Measurements from ENCODE around the gene CUL3.

The CUL3 gene

DNA sequence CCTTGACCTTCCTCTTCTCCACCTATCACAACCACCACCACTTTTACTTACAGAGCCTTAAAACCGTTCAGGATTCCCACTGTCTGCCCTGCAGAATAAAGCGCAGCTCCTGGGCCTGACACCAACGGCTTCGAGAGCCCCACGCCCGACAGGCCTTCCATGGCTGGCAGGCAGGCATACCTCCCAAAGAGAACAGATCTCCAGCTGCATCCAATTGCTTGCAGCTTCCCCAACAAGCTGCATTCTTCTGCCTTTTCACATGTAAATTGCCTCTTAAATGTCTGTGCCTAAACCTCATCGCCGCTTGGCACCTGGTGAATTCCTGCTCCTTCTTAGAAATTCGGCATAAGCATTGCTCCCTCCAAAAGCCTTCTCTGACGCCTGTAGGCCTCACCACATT is 151.7 kb downstream of the CUL3 start:
- no peak for ATAC-seq

DNA sequence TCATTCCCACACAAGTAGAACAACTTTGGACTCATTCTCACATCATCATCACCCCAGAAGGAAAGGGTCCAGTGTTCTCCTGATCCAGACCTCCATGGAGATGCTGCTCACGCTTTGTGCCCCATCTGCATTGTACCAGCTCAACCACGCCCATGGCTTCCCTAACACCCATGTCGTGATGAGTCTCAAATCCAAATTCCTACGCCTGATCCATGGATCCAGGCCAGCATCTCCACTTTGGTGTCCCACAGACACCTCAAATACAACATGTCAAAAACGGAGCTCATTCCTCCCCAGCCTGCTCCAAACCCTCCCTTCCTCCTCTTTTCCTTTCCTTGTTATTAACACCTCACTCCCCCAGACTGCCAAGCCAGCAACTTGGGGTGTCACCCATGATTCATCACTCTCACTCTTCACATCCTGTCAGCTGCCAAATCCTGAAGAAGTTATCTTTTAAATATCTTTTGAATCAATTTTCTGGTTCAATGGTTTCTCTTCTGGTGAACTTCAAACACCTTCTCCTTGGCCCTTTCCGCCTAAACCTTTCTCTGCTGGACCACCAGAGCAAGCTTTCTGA is 153.1 kb downstream of the CUL3 start:
- TF ChIP-seq TSHZ2 (CRISPR knock-in tag; IDR thresholded peaks at IDR 0.05) = no peak
- TF ChIP-seq, protein P1, sequence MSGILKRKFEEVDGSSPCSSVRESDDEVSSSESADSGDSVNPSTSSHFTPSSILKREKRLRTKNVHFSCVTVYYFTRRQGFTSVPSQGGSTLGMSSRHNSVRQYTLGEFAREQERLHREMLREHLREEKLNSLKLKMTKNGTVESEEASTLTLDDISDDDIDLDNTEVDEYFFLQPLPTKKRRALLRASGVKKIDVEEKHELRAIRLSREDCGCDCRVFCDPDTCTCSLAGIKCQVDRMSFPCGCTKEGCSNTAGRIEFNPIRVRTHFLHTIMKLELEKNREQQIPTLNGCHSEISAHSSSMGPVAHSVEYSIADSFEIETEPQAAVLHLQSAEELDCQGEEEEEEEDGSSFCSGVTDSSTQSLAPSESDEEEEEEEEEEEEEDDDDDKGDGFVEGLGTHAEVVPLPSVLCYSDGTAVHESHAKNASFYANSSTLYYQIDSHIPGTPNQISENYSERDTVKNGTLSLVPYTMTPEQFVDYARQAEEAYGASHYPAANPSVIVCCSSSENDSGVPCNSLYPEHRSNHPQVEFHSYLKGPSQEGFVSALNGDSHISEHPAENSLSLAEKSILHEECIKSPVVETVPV (CRISPR knock-in tag; IDR thresholded peaks at IDR 0.05) = no peak
- TF ChIP-seq, protein P2, sequence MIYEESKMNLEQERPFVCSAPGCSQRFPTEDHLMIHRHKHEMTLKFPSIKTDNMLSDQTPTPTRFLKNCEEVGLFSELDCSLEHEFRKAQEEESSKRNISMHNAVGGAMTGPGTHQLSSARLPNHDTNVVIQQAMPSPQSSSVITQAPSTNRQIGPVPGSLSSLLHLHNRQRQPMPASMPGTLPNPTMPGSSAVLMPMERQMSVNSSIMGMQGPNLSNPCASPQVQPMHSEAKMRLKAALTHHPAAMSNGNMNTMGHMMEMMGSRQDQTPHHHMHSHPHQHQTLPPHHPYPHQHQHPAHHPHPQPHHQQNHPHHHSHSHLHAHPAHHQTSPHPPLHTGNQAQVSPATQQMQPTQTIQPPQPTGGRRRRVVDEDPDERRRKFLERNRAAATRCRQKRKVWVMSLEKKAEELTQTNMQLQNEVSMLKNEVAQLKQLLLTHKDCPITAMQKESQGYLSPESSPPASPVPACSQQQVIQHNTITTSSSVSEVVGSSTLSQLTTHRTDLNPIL (CRISPR knock-in tag; IDR thresholded peaks at IDR 0.05; ENCODE audit: low read depth) = no peak
- TF ChIP-seq ZC3H10 (CRISPR knock-in tag; IDR thresholded peaks at IDR 0.05) = no peak
- no peak for TF ChIP-seq TCF4 (CRISPR knock-in tag; IDR thresholded peaks at IDR 0.05; ENCODE audit: borderline replicate concordance)
- no peak for TF ChIP-seq OSR1 (CRISPR knock-in tag; IDR thresholded peaks at IDR 0.05)
- TF ChIP-seq RARB (CRISPR knock-in tag; IDR thresholded peaks at IDR 0.05) = no peak
- TF ChIP-seq ZFP30 (CRISPR knock-in tag; IDR thresholded peaks at IDR 0.05) = no peak
- no peak for TF ChIP-seq ZFP3 (CRISPR knock-in tag; IDR thresholded peaks at IDR 0.05)
- TF ChIP-seq ISL1 (CRISPR knock-in tag; IDR thresholded peaks at IDR 0.05) = no peak
- no peak for TF ChIP-seq POU6F1 (CRISPR knock-in tag; IDR thresholded peaks at IDR 0.05; ENCODE audit: borderline replicate concordance, low read depth)
- TF ChIP-seq ZNF70 (CRISPR knock-in tag; IDR thresholded peaks at IDR 0.05) = no peak
- no peak for TF ChIP-seq ZNF8 (CRISPR knock-in tag; IDR thresholded peaks at IDR 0.05)
- TF ChIP-seq CSDC2 (CRISPR knock-in tag; IDR thresholded peaks at IDR 0.05) = no peak
- no peak for ATAC-seq

More for the DNA sequence above, 151.7 kb downstream of the CUL3 start:
- TF ChIP-seq ZNF565 (CRISPR knock-in tag; conservative IDR thresholded peaks at IDR 0.05; ENCODE audit: low read depth) = no peak
- TF ChIP-seq TCF4 (CRISPR knock-in tag; IDR thresholded peaks at IDR 0.05; ENCODE audit: borderline replicate concordance) = no peak
- TF ChIP-seq ISL1 (CRISPR knock-in tag; IDR thresholded peaks at IDR 0.05) = no peak
- TF ChIP-seq ZFP30 (CRISPR knock-in tag; IDR thresholded peaks at IDR 0.05) = no peak
- TF ChIP-seq ESRRG (CRISPR knock-in tag; IDR thresholded peaks at IDR 0.05) = no peak
- TF ChIP-seq TSHZ2 (CRISPR knock-in tag; IDR thresholded peaks at IDR 0.05) = no peak
- no peak for TF ChIP-seq CSDC2 (CRISPR knock-in tag; IDR thresholded peaks at IDR 0.05)
- no peak for TF ChIP-seq ZFP3 (CRISPR knock-in tag; IDR thresholded peaks at IDR 0.05)

DNA sequence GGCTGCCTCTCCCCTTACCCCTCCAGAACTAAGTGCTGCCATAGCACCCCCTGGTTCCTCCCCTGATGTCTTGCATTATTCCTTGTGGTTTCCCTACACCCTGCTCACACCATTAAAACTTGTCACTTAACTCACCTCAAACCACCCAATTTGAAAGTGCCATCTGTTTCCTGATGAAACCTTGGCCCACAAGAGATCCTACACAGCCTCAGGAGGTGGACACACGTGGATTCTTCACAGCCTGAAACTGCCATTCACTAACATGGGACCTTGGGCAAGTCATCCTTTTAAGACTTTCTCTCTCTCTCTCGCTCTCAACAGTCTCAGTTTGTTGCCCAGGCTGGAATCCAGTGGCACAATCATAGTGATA is 155.7 kb downstream of the CUL3 start:
- TF ChIP-seq CSDC2 (CRISPR knock-in tag; IDR thresholded peaks at IDR 0.05) (no peak), ZNF70 (CRISPR knock-in tag; IDR thresholded peaks at IDR 0.05) (no peak), ESRRG (CRISPR knock-in tag; IDR thresholded peaks at IDR 0.05) (no peak), ZNF565 (CRISPR knock-in tag; conservative IDR thresholded peaks at IDR 0.05; ENCODE audit: low read depth) (no peak), ISL1 (CRISPR knock-in tag; IDR thresholded peaks at IDR 0.05) (no peak), ZFP30 (CRISPR knock-in tag; IDR thresholded peaks at IDR 0.05) (no peak), ZFP3 (CRISPR knock-in tag; IDR thresholded peaks at IDR 0.05) (no peak), RARB (CRISPR knock-in tag; IDR thresholded peaks at IDR 0.05) (no peak), BACH2 (CRISPR knock-in tag; IDR thresholded peaks at IDR 0.05; ENCODE audit: borderline replicate concordance) (no peak), TCF4 (CRISPR knock-in tag; IDR thresholded peaks at IDR 0.05; ENCODE audit: borderline replicate concordance) (no peak), PPARA (CRISPR knock-in tag; IDR thresholded peaks at IDR 0.05; ENCODE audit: borderline replicate concordance) (no peak), ARNTL (CRISPR knock-in tag; IDR thresholded peaks at IDR 0.05; ENCODE audit: borderline replicate concordance, low read depth) (no peak), TSHZ2 (CRISPR knock-in tag; IDR thresholded peaks at IDR 0.05) (no peak), GLIS3 (CRISPR knock-in tag; IDR thresholded peaks at IDR 0.05) (no peak), ZC3H10 (CRISPR knock-in tag; IDR thresholded peaks at IDR 0.05) (no peak), OSR1 (CRISPR knock-in tag; IDR thresholded peaks at IDR 0.05) (no peak), TOX (CRISPR knock-in tag; IDR thresholded peaks at IDR 0.05; ENCODE audit: borderline replicate concordance) (no peak), SNAI2 (CRISPR knock-in tag; IDR thresholded peaks at IDR 0.05) (no peak)
- TF ChIP-seq, protein P2 (CRISPR knock-in tag; IDR thresholded peaks at IDR 0.05; ENCODE audit: low read depth) = no peak
- no peak for ATAC-seq

Data from SK-N-SH treated with all-trans-retinoic acid at 6 μM for 48 hours (cell line).